ENCODE measurements around the gene MBP. TPM values are rescaled to one million over a fixed set of nuclear protein-coding genes. Genes with fewer than 3 reads are reported as not detected.

MBP gene
- total and polyA plus RNA-seq, 2 donors (not counting 3 experiments of a cell fraction or from before 2014, with no cell fraction given), result 1.7 to 2.3 TPM

DNA sequence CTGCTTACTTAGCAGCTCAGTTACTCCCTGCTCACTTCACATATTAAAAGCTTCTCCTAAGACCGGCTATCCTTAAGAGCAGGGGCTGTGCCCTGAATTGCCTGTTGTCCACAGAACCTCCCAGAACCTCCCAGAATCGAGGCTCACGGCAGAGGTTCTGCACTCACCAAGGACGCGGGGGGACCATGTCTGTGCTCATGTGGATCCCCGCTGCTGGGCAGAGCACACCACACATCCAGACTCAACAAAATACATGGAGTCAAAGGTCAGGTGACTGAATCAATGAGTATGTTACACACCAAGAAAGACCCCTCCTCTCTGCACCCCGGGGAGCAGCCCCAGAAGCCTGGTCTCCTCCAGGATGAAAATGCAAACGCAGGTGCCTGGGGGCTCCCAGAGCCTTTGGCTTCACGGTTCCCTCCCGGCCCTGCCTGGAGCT is 149.0 kb downstream of the MBP start:
- Histone ChIP-seq H3K4me3 (replicated peaks in 1 of 3; ENCODE audit: insufficient read depth in 1 of 3, low read depth in 1 of 3, low read length in 3 of 3) (no peak overlapping the region), H3K4me1 (ENCODE audit: control insufficient read depth, extremely low read depth, insufficient read depth, low read length) (no peaks in the 10 kb centered on the region), H3K9me3 (replicated peaks; ENCODE audit: control insufficient read depth, insufficient read depth, low read length) (no peaks in the 10 kb centered on the region), H3K27me3 (ENCODE audit: control insufficient read depth in 2 of 2, insufficient read depth in 2 of 2, low read length in 2 of 2) (peaks cover 0 to 7% of the 10 kb centered on the region in 2 experiments), H3K27ac (ENCODE audit: insufficient read depth, low read depth, low read length) (no peak overlapping the region), H3K9ac (replicated peaks; ENCODE audit: extremely low read depth, insufficient read depth, low read length) (no peak overlapping the region), H2AFZ (ENCODE audit: low read depth, low read length) (no peak overlapping the region), H3K4me2 (ENCODE audit: insufficient read depth, low read length) (peak overlapping the region; percentile 30), H3K9me1 (replicated peaks; ENCODE audit: control insufficient read depth, extremely low read depth, insufficient read depth, low read length) (no peaks in the 10 kb centered on the region), H3K79me2 (ENCODE audit: control insufficient read depth, insufficient read depth, low read length) (no peaks in the 10 kb centered on the region), H4K20me1 (replicated peaks; ENCODE audit: control insufficient read depth, extremely low read depth, insufficient read depth, low read length) (no peaks in the 10 kb centered on the region), H3K36me3 (ENCODE audit: control insufficient read depth in 2 of 2, extremely low read depth in 1 of 2, insufficient read depth in 2 of 2, low read length in 2 of 2) (no peaks in the 10 kb centered on the region)
- CTCF ChIA-PET, result interaction anchor here (0.8 to 8.0 kb wide), 17 partner anchors 8 to 182 kb away, joined by 3 to 140 read pairs (median 4); no protein-coding TSS in a partner anchor
- intact Hi-C loops (cut with micrococcal nuclease), result loop anchor here (1.0 to 5.0 kb wide), 4 partner anchors 61 to 181 kb away; no protein-coding TSS in a partner anchor
- dilution Hi-C loops (cut with MboI; ENCODE audit: extremely low pct_ligation_motif_present, low sequenced_read_pairs), result no loop called here
- DNase-seq (ENCODE audit: low read depth, low spot score) (no peak), FAIRE-seq (no peak)
- POLR2A ChIA-PET, result no interaction called here
- TF ChIP-seq EZH2 (IDR thresholded peaks at IDR 0.05; ENCODE audit: borderline replicate concordance, low read depth, low read length, severe bottlenecking) (no peak), GATA2 (IDR thresholded peaks at IDR 0.05; ENCODE audit: insufficient read depth, insufficient read length, low read depth, low read length) (no peak)
- BruUV-seq (replicated peaks), result no TSS peak

DNA sequence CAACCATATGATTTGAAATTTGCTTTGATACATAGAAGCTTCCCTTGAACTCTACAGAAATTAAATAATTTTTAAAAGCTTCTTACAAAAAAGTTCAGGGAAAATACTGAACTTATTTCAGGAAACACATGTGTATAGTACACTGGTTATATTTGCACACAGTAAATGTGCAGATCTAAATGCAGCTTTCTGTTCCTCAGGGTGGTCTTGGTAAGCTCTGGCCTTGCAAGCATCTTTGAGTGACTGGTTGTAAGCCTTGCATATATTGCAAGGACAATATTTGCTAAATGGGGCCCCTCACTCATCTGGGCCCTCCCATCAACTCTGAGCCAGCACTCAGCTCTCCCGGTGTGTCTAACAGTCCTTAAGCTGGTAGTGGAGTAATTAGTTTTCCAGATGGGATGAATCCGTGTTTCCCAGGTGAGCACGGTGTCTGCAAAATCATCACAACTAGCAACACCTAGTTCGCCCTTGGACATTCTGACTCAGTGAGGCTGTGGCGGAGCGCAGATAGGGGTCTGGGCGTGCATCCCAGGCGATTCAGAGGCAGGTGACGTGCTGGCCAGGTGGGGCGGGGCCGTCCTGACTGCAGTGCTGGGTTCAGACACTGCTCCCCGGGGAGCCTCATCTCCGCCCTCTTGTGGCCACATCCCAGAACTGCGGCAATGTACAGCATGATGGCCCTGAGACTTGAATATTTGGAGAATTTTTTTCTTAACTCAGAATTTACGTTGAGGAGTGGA is 149.6 kb downstream of the MBP start:
- ChIA-PET CTCF (interaction anchor here (0.8 to 8.0 kb wide), 24 partner anchors 9 to 230 kb away, joined by 3 to 140 read pairs (median 5); no protein-coding TSS in a partner anchor), POLR2A (no interaction called here)
- H3K4me3 ChIP-seq (replicated peaks in 1 of 3; ENCODE audit: insufficient read depth in 1 of 3, low read depth in 1 of 3, low read length in 3 of 3), result no peak overlapping the region
- H3K9me3 ChIP-seq (replicated peaks; ENCODE audit: control insufficient read depth, insufficient read depth, low read length), result no peaks in the 10 kb centered on the region
- H3K4me2 ChIP-seq (ENCODE audit: insufficient read depth, low read length), result peak overlapping the region; percentile 30
- FAIRE-seq (peak; percentile 92), DNase-seq (ENCODE audit: low read depth, low spot score) (peak; percentile 80)
- TF ChIP-seq FOS (IDR thresholded peaks at IDR 0.05; ENCODE audit: borderline replicate concordance, insufficient read depth, low read length) (no peak), POLR2A (IDR thresholded peaks at IDR 0.05; ENCODE audit: low read depth, low read length) (no peak), JUN (IDR thresholded peaks at IDR 0.05; ENCODE audit: borderline replicate concordance, insufficient read depth, insufficient read length, low read depth) (no peak)
- TF ChIP-seq, protein P1, sequence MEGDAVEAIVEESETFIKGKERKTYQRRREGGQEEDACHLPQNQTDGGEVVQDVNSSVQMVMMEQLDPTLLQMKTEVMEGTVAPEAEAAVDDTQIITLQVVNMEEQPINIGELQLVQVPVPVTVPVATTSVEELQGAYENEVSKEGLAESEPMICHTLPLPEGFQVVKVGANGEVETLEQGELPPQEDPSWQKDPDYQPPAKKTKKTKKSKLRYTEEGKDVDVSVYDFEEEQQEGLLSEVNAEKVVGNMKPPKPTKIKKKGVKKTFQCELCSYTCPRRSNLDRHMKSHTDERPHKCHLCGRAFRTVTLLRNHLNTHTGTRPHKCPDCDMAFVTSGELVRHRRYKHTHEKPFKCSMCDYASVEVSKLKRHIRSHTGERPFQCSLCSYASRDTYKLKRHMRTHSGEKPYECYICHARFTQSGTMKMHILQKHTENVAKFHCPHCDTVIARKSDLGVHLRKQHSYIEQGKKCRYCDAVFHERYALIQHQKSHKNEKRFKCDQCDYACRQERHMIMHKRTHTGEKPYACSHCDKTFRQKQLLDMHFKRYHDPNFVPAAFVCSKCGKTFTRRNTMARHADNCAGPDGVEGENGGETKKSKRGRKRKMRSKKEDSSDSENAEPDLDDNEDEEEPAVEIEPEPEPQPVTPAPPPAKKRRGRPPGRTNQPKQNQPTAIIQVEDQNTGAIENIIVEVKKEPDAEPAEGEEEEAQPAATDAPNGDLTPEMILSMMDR (IDR thresholded peaks at IDR 0.05; ENCODE audit: extremely low read depth in 1 of 2, insufficient read depth in 1 of 2, low read depth in 1 of 2, low read length in 2 of 2), result peak; percentile 89 to 91
- dilution Hi-C loops (cut with MboI; ENCODE audit: extremely low pct_ligation_motif_present, low sequenced_read_pairs), result no loop called here
- no peaks in the 10 kb centered on the region for H3K9me1 ChIP-seq (replicated peaks; ENCODE audit: control insufficient read depth, extremely low read depth, insufficient read depth, low read length)
- no TSS peak for BruUV-seq (replicated peaks)
- H3K36me3 ChIP-seq (ENCODE audit: control insufficient read depth in 2 of 2, extremely low read depth in 1 of 2, insufficient read depth in 2 of 2, low read length in 2 of 2), result no peaks in the 10 kb centered on the region
- intact Hi-C loops (cut with micrococcal nuclease), result loop anchor here (1.0 to 5.0 kb wide), 4 partner anchors 61 to 181 kb away; no protein-coding TSS in a partner anchor
- H3K79me2 ChIP-seq (ENCODE audit: control insufficient read depth, insufficient read depth, low read length), result no peaks in the 10 kb centered on the region
- H4K20me1 ChIP-seq (replicated peaks; ENCODE audit: control insufficient read depth, extremely low read depth, insufficient read depth, low read length), result no peaks in the 10 kb centered on the region
- H3K27ac ChIP-seq (ENCODE audit: insufficient read depth, low read depth, low read length), result no peak overlapping the region
- H3K9ac ChIP-seq (replicated peaks; ENCODE audit: extremely low read depth, insufficient read depth, low read length), result no peak overlapping the region
- peak overlapping the region; percentile 32 for H2AFZ ChIP-seq (ENCODE audit: low read depth, low read length)
- H3K27me3 ChIP-seq (ENCODE audit: control insufficient read depth in 2 of 2, insufficient read depth in 2 of 2, low read length in 2 of 2), result peaks cover 0 to 7% of the 10 kb centered on the region in 2 experiments
- no peaks in the 10 kb centered on the region for H3K4me1 ChIP-seq (ENCODE audit: control insufficient read depth, extremely low read depth, insufficient read depth, low read length)

All from endothelial cell of umbilical vein (primary cell).